Superior temporal gyrus (tissue), 1 donor: ENCODE data around the gene PRDM10.
A peak's percentile ranks its signal among the peaks of the same experiment; 100 is the strongest.

Experiments used
- DNase-seq: peaks from one replicate; pipeline ENCODE4 v3.0.0-alpha.2; 2016; ENCODE audit errors: extremely low spot score

Gene PRDM10

DNA sequence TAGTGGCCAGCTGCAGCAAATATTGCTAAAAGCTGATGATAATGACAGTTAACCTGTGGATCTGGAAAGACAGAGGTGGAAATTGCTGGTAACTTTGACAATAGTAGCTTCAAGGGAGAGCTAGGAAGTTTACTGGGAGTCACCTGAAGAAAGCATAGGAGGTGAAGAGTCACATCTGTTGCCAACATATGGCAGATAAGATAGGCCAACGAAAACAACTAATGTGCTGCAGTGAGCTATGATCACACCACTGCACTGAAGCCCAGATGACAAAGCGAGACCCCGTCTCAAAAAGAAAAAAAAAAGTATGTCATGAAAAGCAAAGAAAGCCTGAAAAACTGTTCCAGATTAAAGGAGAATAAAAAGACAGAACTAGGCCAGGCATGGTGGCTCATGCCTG, 4.3 kb upstream of the PRDM10 start:
- DNase-seq, result no peak

DNA sequence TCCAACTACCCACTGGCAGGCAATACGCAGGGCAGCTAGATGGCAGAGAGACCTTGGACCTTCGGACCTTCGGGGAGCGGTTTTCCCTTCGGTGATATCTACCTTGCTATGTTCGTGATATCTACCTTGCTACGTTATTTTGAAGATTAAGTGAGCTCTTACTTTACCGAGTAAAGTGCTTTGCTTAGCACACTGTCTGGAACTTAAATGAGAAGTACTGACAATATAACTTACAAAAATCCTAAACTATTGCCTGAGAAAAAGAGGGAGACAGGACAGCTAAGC, 1.0 kb upstream of the PRDM10 start:
- DNase-seq, result peak; percentile 75

DNA sequence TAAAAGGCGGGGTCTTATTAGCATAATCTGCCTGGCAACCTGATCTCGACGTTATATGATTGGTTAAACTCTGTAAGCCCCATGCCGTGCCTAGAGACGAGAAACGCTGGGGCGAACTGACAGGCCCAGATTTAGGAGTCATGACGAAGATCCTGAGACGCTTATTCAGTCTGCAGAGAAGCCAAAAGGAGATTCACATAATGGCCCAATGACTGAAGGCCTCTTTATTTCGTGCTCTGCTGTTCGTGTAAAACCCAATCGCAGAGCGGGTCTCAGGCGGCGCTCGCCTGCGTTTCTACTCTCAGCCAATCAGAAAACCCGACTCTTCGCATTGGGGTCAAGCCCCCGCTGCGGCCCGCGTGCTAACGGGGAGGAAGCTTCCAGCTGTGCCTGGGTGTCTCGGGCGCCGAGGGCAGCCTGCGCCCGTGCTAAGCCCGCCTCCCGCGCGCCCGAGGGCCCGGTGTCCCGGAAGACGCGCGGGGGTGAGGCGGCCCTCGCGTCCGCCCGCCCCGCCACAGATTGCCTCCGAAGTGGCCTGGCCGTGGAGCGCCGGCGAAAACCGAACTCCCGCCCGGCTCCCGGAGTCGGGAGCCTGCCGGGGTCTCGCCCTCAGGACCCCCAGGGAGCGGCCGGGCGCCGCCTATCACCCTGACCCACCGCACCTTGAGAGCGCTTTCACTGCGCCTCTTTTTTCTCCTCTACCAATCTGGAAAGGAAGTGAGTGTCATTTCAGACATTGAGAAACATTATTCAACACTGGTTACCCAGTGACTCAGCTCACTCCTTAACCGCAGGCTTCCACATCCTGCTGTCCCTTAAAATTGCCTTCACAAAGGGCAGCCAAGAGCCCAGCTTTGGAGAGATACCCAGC, 446 bp upstream of the PRDM10 start:
- peak; percentile 99 for DNase-seq

DNA sequence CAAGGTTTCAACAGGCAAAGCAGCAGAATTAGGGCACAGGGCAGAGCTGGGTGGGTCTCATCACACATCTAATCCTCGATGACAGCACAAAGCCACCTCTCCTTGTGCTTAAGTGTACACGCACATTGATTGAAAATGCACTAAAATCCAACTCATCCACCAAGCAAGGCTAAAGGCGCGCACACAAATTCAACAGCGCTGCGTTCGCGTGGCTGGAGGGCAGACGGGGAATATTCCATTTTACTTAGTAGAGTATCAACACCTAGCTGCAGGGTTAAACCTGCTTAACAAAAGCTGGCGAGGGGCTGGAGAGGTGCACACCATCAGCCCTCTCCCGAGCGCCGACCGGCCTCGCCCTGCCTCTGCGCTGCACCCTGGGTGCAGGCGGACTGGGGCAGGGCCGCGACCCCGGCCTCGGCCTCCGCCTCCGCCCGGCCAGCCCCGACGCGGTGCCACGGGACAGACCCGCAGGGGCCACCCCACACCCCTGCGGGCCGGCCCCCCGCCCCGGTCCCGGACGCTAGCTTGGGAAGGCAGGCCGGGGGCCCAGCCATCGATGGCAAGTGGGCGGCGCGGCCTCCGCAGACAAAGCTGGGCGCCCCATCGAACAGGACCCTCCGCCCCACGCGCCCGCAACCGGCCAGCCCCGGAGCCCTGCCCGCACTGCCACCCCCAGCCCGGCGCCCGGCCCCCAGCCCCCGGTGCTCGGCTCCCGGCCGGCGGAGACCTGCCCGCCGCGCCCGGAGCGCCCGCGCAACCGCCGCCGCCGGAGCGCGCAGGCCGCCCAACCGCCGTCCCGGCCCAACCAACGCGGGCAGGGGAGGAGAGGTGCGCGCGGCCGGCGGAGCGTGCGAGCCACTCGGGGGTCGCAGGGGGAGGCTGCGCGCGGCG, 929 bp downstream of the PRDM10 start:
- DNase-seq, result peak; percentile 47

DNA sequence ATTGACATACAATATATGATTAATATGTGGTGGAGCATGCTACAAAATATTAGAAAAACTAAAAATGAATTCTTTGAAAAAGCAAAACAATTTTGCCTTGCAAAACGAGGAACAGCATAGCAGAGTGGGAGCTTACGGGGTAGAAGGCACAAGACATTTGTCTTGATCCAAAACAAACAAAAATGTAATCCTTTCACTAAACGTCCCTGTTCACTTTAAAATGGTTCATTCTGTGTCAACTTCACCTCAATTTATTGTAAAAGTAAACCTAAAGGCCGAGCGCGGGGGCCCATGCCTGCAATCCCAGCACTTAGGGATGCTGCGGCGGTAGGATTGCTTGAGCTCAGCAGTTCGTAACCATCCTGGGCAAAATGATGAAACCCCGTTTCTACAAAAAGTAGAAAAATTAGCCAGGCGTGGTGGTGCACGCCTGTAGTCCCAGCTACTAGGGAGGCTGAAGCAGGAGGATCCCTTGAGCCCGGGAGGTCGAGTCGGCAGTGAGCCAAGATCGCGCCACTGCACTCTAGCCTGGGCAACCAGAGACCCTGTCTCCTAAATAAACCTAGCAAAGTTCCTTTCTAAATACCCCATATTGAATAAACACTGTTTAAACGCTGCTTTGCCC, 2.0 kb downstream of the PRDM10 start:
- DNase-seq, result no peak

DNA sequence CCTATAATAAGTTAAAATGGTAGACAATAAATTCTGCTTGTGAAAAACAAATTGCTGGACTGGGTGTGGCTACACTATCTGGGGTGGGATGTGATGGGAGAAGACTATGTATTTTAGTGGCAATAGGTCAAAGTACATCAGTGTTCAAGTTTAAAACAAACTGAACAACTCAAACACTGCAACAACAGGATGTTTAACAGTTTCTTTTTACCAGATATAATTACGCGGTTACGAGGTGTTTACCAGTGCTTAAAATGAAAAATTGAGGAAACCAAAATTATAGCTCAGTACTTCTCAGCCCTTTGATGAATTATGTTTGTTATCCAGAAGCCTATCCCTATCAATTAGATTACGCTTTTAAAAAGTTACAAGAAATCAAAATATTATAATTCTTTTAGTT, 3.2 kb downstream of the PRDM10 start:
- DNase-seq, result no peak

DNA sequence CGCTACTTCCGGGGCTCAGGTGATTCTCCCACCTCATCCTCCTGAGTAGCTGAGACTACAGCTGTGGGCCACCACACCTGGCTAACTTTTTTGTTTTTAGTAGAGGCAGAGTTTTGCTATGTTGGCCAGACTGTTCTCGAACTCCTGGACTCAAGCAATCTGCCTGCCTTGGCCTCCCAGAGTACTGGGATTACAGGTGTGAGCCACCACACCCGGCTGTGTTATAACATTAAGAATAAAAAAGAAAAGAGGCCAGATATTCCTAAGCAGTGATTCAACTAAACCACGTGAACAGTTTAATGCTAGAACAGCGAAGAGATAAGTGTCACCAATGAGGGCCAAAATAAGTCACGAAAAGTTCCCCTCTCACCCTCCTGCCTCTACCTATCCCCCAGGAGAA, 3.7 kb downstream of the PRDM10 start:
- no peak for DNase-seq

DNA sequence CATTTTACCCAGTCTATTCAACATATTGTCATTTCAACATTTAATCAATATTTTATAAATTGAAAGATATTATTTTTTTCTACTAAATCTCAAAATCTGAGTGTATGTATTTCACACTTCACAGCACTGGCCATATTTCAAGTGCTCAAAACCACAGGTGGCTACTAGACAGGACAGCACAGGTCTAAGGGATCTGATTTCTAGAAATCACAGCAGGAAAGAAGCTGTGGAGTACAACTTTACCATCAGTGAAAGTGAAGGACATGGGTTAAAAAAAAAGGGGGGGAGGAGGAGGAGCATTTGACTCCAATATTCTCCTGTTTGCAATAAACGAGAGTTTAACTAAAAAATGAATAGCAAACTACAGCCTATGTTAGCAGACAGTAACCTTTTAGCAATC, 4.5 kb downstream of the PRDM10 start:
- no peak for DNase-seq

DNA sequence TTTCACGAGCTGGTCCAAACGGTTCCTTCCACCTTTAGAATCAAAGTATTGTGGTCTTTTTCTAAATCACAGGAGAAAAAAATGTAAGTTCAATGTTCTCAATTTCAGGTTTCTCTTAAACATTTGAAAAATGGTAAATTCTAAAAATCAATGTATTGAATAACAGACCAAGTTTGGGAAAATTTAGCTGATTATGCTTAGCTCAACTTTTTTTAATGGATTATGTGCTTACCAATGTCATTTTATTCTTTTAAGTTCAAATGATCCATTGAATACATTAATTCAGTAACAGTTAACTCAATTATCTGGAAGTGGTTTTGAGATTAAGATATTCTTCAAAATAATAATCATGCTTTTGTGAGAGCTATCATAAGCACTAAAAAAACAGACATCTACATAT, 5.1 kb downstream of the PRDM10 start:
- no peak for DNase-seq

DNA sequence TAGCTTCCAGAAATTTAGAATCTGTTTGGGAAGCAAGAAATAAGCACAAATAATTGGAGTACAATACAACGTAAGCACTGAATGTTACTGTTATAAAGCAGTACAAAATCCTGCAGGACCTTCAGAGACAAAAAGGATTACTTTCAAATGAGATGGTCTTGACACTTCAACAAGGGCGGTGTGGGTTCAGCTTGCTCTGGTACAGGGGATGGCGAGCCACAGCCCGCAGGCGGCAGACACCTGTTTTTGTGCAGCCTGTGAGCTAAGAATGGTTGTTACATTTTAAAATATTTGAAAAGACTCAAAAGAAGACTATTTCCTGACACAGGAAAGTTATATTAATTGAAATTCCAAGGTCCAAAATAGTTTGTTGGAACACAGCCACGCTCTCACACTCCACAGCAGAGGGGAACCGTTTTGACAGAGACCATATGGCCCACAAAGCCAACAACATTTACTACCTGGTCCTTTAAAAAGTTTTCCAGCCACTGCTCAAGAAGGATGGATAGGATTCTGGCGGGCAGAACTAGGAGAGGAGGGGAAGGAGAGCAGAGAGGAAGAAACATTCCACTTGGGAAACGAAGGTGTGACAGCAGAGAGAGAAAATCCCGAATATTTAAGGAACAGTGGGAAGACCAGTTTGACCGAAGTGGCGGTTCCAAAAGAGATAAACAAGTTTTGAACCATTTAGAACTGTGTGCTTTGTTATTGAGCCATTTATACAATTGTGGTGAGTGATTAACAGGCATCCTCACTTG, 6.3 kb downstream of the PRDM10 start:
- no peak for DNase-seq

DNA sequence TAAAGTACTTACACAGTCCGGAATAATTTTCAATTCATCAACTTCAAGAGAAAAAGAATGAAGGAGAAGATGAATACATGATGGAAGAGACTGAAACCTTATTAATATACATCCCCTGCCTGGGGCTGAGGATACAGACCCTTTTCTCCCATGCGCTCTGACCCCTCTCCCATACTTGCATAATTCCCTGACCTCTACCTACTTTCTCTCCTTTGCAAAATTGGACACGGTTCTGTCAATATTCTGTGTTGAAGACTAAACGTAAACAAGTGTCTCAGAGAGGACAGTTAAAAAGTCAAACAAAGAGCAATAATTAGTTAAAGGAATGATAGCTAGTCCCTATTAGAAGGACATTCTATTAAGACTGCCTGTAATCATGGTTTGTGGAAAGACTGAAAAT, 7.5 kb downstream of the PRDM10 start:
- DNase-seq, result no peak

DNA sequence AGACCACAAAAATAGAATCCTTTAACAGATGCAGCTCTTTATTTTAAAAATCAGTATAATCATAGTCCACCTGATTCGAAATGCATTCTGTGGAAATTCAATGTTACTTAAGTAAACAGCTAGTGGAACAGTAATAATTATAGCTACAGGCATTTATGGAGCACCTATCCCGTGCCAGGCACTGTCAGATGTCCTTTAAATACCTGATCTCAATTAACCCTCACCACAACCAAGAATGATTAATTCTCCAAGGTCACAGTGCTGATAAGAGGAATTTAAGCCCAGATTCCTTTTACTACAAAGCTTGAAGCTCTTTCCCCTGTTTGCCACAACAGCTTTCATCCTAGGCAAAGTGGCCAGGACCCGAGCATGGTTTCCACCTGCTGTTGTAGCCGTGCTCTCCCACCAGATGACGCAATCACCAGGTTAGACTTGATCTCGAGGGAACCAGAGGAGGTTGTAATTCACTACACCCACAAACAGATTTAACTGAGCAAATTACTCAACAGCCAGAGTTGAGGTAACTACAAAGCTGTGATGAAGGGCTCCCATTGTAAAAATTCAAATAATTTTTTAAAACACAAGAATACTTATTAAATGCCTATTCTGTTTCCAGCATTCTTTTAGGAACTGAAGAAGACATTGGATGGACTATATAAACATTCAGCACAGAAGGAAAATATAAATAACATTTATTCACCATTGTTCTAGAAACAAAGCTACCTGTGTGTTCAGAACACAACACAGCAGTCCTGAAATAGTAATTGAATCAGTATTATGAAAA, 10.3 kb downstream of the PRDM10 start:
- DNase-seq, result no peak

DNA sequence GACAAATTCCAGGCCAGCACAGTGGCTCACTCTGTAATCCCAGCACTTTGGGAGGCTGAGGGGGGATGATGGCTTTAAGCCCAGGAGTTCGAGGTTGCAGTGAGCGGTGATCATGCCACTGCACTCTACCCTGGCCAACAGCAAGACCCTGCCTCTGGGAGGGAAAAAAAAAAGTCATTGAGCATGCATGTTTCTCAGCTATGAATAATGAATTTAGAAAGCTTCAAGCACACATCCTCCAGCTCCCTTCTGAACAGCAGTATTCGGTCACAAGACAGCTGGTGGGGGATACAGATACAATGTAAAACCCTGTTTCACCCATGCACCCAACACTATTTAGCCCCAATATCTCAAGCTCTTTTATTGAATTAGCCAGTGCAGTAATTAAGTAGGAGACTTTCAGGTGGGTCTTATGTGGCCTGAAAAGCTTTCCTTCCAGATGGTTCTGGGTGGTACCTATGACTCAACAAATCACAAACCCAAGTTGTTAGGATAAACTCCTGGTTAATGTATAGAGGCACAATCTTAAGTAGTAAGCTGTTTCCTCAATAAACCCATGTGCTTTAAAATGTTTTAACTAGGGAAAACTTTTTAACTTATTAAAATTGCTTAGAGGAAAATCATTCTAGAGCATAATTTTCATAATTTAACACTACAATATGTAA, 13.4 kb downstream of the PRDM10 start:
- DNase-seq, result no peak

DNA sequence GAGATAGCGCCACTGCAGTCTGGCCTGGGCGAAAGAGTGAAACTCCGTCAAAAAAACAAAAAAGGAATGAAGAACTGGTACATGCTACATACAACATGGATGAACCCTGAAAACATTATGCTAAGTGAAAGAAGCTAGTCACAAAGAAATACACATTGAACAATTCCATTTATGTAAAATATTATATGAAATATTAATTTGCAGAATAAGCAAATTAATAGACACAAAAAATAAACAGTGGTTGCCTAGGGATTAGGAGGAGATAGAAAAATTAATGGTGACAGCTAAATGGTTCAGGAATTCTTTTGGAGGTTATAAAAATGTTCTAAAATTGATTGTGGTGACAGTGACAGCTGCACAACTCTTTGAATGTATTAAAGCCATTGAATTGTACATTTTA, 14.7 kb downstream of the PRDM10 start:
- DNase-seq, result no peak

DNA sequence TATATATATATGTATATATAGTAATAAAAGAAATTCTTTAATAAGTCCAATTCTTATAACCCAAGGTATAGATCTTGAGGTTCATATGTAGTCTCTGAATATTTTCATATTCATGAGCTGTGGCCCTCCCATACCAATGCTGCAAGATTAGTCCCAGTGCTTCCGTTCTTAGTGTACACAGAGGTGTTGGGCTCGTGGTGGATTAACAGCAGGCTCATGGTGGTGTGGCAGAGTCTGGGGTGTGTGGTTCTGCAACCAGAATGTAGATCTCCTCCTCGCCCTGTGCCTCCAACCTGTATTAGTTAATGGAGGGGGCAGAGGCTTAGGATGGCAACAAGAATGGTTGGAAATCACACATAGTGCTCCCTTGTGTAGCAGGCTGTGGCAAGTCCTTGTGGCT, 16.8 kb downstream of the PRDM10 start:
- DNase-seq, result no peak

DNA sequence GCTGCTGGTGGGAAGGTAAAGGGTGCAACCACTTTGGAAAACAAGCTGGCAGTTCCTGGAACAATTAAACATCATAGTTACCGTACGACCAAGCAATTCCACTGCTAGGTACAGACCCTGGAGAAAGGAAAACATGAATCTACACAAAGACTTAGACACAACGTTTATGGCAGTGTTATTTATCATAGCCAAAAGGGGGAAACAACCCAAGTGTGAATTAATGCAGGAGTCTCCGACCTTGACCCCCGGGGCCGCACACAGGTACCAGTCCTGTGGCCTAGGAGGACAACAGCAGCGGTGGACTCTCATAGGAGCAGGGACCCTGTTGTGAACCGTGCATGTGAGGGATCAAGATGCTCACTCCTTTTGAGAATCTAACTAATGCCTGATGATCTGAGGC, 22.5 kb downstream of the PRDM10 start:
- no peak for DNase-seq

DNA sequence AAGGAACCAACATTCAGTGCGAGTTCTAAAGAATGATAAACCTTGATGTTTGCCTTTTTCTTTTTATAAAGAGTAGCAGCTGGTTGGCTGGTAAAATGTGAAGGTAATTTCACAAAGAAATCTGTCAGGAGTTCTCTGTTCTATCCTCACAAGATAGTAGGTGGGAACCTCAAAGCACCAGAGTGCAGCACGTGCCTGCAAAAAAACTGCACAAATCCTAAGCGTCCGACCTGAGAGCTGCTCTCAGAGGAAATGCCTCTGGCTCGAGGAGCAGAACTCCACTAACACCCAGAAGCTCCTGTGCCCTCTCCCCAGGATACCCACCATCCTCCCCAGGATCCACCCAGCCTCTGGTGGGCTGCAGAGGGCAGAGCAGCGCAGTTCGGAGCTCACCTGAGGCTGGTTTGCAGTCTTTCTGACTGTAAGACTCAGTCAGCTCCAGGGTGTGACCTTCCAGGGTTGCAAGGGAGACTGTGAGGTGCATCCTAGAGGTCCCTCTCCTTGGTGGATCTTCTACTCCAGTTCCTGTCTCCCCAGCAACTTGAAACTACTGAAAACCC, 23.5 kb downstream of the PRDM10 start:
- DNase-seq, result no peak

DNA sequence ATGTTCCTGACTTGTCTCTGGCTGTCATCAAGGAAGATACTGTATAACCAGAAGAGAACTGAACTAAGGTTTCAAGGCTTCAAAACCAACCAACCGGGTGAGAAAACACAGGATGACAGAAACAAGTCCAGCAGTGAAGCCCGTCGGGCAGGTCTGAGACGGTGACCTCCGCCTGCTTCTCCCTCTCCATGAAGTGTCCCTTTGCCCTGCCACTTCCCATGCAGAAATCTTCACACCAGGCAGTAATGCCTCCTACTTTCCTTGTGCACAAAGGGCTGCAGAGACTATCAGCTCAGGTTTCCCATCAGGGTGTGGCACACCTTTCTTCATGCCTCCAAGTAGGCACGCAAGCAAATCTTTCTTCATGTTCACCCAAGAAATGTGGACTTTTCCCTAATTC, 24.2 kb downstream of the PRDM10 start:
- DNase-seq, result no peak

DNA sequence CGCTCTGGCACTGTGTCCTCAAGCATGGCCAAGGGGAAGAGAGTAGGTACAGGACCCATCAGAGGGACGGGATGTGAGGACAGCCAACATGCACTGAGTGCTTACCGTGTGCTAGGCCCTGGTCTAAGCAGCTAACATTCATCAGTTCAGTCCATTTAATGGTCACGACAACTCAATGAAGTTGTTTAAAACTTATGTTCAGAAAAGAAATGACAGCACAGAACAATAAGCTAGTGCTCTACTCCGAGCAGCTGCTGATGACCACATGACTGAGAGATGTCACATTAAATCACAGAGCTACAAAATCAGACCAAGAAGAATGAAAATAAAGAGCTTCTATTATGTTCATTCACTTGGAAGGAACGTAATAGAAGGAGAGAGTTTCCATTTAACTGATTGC, 26.3 kb downstream of the PRDM10 start:
- DNase-seq, result peak; percentile 65

DNA sequence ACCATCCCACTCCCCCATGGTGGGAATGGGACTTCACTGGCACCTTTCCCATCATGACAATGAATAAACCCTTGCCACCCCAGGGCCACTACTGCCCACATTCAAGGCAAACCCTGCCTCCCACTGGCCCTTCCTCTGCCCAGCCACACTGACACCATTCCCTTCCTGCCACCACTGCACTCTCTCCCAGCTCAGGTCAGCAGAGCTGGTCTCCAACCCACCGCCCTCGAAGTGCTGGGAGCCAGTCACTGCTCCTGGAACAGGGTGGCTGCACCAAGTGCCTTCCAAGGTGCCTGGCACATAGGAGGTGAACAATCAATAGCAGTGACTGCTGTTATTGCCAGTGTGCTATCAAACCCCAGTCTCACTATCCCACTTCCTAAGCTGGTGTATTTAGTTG, 27.1 kb downstream of the PRDM10 start:
- DNase-seq, result no peak
